GM12878 (cell line): Measurements from ENCODE around the gene MAGI3. TPM values are rescaled to one million over a fixed set of nuclear protein-coding genes. Genes with fewer than 3 reads are reported as not detected.

Source experiments
- ATAC-seq: fragments of 200-7000 bp; cut with Tn5 transposase; 3 replicates; pipeline ENCODE4 v1.9.1; 2020; ENCODE audit warnings: mild to moderate bottlenecking, moderate library complexity
- BruUV-seq: library from RNA; stranded (reverse); fragments of 400-500 nt; replicated peaks from 2 replicates; lab custom pipeline; 2021; lab: Mats Ljungman, UMichigan
- CTCF ChIA-PET: fragments of 300-600 bp; sonication (Branson Sonifier 250); formaldehyde crosslinking; extraction: SDS; loops from one replicate; lab custom pipeline; 2021; ENCODE audit warnings: inconsistent platforms; lab: Yijun Ruan, JAX
- POLR2A ChIA-PET: fragments of 350-600 bp; formaldehyde crosslinking; extraction: SDS; loops from one replicate; lab custom pipeline; 2021; ENCODE audit warnings: inconsistent platforms; lab: Charles Lee
- RAD21 ChIA-PET: fragments of 300-600 bp; sonication (Branson Sonifier 250); formaldehyde crosslinking; loops from one replicate; lab custom pipeline; 2023; ENCODE audit warnings: antibody characterized with exemption; ENCODE audit not compliant: unreplicated experiment; lab: Charles Lee
- SMC1A ChIA-PET: fragments of 300-600 bp; sonication (Branson Sonifier 250); formaldehyde crosslinking; loops from one replicate; lab custom pipeline; 2023; ENCODE audit not compliant: unreplicated experiment, uncharacterized antibody; lab: Charles Lee
- DNase-seq: peaks from one replicate; pipeline ENCODE4 v3.0.0-alpha.2; 2011; ENCODE audit warnings: low read depth, low spot score
- FAIRE-seq: peaks from 3 replicates; lab custom pipeline; 2011; peaks lifted over from hg19 to GRCh38; lab: Jason Lieb, UNC
- H2AFZ ChIP-seq: 2 replicates; pipeline ENCODE4 v1.6.0; 2011; ENCODE audit warnings: low read depth, low read length, control low read depth; ENCODE audit not compliant: control insufficient read depth
- H3K27ac ChIP-seq: 2 replicates; pipeline ENCODE4 v1.5.1; 2011; ENCODE audit warnings: control low read depth; ENCODE audit not compliant: control insufficient read depth, insufficient read depth
- H3K27me3 ChIP-seq, 2 experiments: replicated peaks in 1 of 2; 2 replicates each; pipeline versions ENCODE4 v1.6.0 to v1.6.1; 2011; ENCODE audit warnings: low read length in 1 of 2; ENCODE audit not compliant: control insufficient read depth in 2 of 2, insufficient read depth in 2 of 2
- H3K36me3 ChIP-seq, 2 experiments: 2 replicates each; pipeline ENCODE4 v1.5.1; 2011; ENCODE audit warnings: low read length in 1 of 2; ENCODE audit not compliant: control insufficient read depth in 2 of 2, insufficient read depth in 2 of 2
- H3K4me1 ChIP-seq: 2 replicates; pipeline ENCODE4 v1.6.1; 2011; ENCODE audit warnings: mild to moderate bottlenecking, low read length, moderate library complexity, mixed read lengths; ENCODE audit not compliant: control insufficient read depth, insufficient read depth
- H3K4me2 ChIP-seq: 2 replicates; pipeline ENCODE4 v1.6.0; 2011; ENCODE audit warnings: control low read depth; ENCODE audit not compliant: control insufficient read depth, insufficient read depth
- H3K4me3 ChIP-seq: fragments of 200-600 bp; sonication (generic); 2 replicates; pipeline ENCODE4 v1.5.1; 2016
- H3K79me2 ChIP-seq: 2 replicates; pipeline ENCODE4 v1.6.0; 2011; ENCODE audit warnings: low read length; ENCODE audit not compliant: control insufficient read depth, insufficient read depth
- H3K9ac ChIP-seq: 2 replicates; pipeline ENCODE4 v1.8.0; 2011; ENCODE audit warnings: low read length, control low read depth, mixed read lengths; ENCODE audit not compliant: control insufficient read depth, insufficient read depth
- H3K9me3 ChIP-seq: replicated peaks from 3 replicates; pipeline ENCODE4 v1.5.1; 2011; ENCODE audit warnings: mild to moderate bottlenecking, low read length; ENCODE audit not compliant: control insufficient read depth, insufficient read depth
- H4K20me1 ChIP-seq: 2 replicates; pipeline ENCODE4 v1.6.0; 2011; ENCODE audit not compliant: control insufficient read depth, insufficient read depth
- CBX3 ChIP-seq: fragments of 200-600 bp; sonication (generic); IDR thresholded peaks from 2 replicates; pipeline ENCODE4 v1.6.1; 2016; ENCODE audit warnings: low read depth, borderline replicate concordance
- FOXK2 ChIP-seq: fragments of 450-650 bp; IDR thresholded peaks from 2 replicates; pipeline ENCODE4 v1.6.1; 2017; ENCODE audit warnings: mild to moderate bottlenecking, moderate library complexity
- HDGF ChIP-seq: fragments of 450-650 bp; IDR thresholded peaks from 2 replicates; pipeline ENCODE4 v1.6.1; 2016; ENCODE audit warnings: antibody characterized with exemption
- MTA2 ChIP-seq: fragments of 450-650 bp; IDR thresholded peaks from 2 replicates; pipeline ENCODE4 v1.6.1; 2016; ENCODE audit warnings: low read depth, mild to moderate bottlenecking, moderate library complexity
- PAX5 ChIP-seq: IDR thresholded peaks from 2 replicates; pipeline ENCODE4 v1.6.1; 2011; ENCODE audit warnings: low read depth, low read length, borderline replicate concordance
- POU2F2 ChIP-seq: IDR thresholded peaks from 3 replicates; pipeline ENCODE4 v1.6.1; 2011; ENCODE audit warnings: low read depth, mild to moderate bottlenecking, low read length, borderline replicate concordance
- SIX5 ChIP-seq: IDR thresholded peaks from 2 replicates; pipeline ENCODE4 v1.6.1; 2011; ENCODE audit warnings: mild to moderate bottlenecking, low read depth, low read length, moderate library complexity; ENCODE audit not compliant: severe bottlenecking
- TAF1 ChIP-seq: IDR thresholded peaks from 2 replicates; pipeline ENCODE4 v1.6.1; 2011; ENCODE audit warnings: mild to moderate bottlenecking, low read depth, low read length, borderline replicate concordance
- TARDBP ChIP-seq: IDR thresholded peaks from 2 replicates; pipeline ENCODE4 v1.6.1; 2016; ENCODE audit warnings: borderline replicate concordance
- TBL1XR1 ChIP-seq: IDR thresholded peaks from 2 replicates; pipeline ENCODE4 v1.6.1; 2012; ENCODE audit warnings: low read depth, low read length, improper control_type of control experiment
- ZNF274 ChIP-seq: IDR thresholded peaks from one replicate; pipeline ENCODE4 v1.8.0; 2011; ENCODE audit not compliant: insufficient read length, insufficient read depth
- WGBS: methylation state at CpG from one replicate; pipeline ENCODE4 v1.1.6; 2016; ENCODE audit warnings: low lambda C conversion rate; ENCODE audit not compliant: insufficient replicate concordance, insufficient coverage; ENCODE audit errors: missing lambda C conversion rate; 5-methylcytosine and 5-hydroxymethylcytosine counted together
- in situ Hi-C: fragments of 300-500 bp; cut with MboI; formaldehyde crosslinking; loops from 9 replicates; pipeline ENCODE4 v1.14.3; 2018; ENCODE audit warnings: mixed read lengths
- intact Hi-C: fragments of 100-400 bp; cut with micrococcal nuclease; formaldehyde crosslinking; loops from one replicate; pipeline ENCODE4 v1.14.2; 2022; ENCODE audit not compliant: unreplicated experiment
- polyA plus RNA-seq, 11 experiments: library from polyadenylated mRNA; depleted of rRNA in 4 of 11; unstranded in 6 of 11; stranded (reverse) in 5 of 11; fragments of >200 nt; fragmentation: Nextera tagmentation in 4 of 11; fragmentation: Illumina TruSeq in 1 of 11; extraction: Ambion mirVana in 4 of 11; extraction: Trizol in 1 of 11; gene quantifications; 1 replicate in 1 of 11; 2 replicates in 10 of 11; pipeline versions ENCODE4 v1.2.1 to v1.2.3, GENCODE V29; 2011 to 2016; ENCODE audit warnings: inconsistent platforms in 2 of 11, missing spikeins in 2 of 11, low read depth in 1 of 11
- total RNA-seq, 4 experiments: library from RNA; depleted of rRNA in 3 of 4; stranded (reverse); fragments of >200 nt in 3 of 4; fragmentation: Illumina TruSeq in 1 of 4; extraction: Trizol in 1 of 4; gene quantifications; 2 replicates each; pipeline versions ENCODE4 v1.2.1 to v1.2.3, GENCODE V29; 2013 to 2021
- TF ChIP-seq, protein P1 (sequence below): fragments of 450-650 bp; IDR thresholded peaks from 2 replicates; pipeline ENCODE4 v1.6.1; 2016; ENCODE audit warnings: mild to moderate bottlenecking

The MAGI3 gene
- total and polyA plus RNA-seq, 10 of the 15 experiments (the other 5 are each of a cell fraction or from before 2014, with no cell fraction given) = 0.17 to 0.65 (median 0.32) TPM

DNA sequence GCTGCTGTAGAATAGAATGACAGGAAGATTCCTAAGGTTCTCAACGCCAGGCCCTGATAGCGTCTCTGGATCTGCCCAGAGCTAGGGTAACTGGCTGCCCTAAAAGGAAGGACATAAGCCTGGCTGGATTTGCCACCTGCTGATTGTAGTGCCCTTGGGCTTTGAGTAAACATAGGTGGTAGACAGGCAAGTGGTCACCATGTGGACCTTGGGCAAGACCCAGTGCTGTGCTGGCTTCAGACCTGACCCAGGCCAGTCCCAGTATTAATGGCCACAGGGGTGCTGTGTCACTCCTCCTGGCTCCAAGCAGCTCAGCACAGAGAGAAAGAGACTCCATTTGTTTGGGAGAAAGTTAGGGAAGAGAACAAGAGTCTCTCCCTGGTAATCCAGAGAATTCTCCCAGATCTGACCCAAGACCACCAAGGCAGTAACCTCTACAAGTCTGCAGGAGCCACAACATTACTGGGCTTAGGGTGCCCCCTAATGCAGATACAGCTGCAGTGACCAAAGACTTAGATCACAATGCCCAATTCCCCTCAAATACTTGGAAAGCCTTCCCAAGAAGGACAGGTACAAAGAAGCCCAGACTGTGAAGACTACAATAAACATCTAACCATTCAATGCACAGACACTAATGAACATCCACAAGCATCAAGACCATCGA is 324.4 kb downstream of the MAGI3 start:
- POLR2A ChIA-PET = interaction anchor here (0.6 to 1.0 kb wide), 2 partner anchors 39 to 78 kb away, joined by 4 to 5 read pairs; no protein-coding TSS in a partner anchor

More for the DNA sequence above, 324.4 kb downstream of the MAGI3 start:
- ChIA-PET RAD21 (no interaction called here), CTCF (interaction anchor here (0.7 kb wide), 1 partner anchor 603 kb away, joined by 3 read pairs; no protein-coding TSS in a partner anchor), SMC1A (interaction anchor here (1.0 to 1.7 kb wide), 2 partner anchors 15 to 28 kb away, joined by 3 to 4 read pairs; no protein-coding TSS in a partner anchor)
- peaks cover 11 to 12% of the 10 kb centered on the region in 2 experiments for H3K36me3 ChIP-seq
- H3K4me2 ChIP-seq = no peak overlapping the region
- no peaks in the 10 kb centered on the region for H4K20me1 ChIP-seq
- H3K27me3 ChIP-seq = no peaks in the 10 kb centered on the region
- H3K79me2 ChIP-seq = no peaks in the 10 kb centered on the region
- intact Hi-C loops = no loop called here
- no peak overlapping the region for H3K4me3 ChIP-seq
- 100% methylated on average over 3 of the region's 3 CpGs for WGBS
- BruUV-seq = no TSS peak
- TF ChIP-seq FOXK2 (no peak), SIX5 (no peak), TARDBP (no peak), TBL1XR1 (no peak), POU2F2 (no peak), HDGF (no peak), TAF1 (no peak), ZNF274 (no peak), PAX5 (no peak), MTA2 (no peak), CBX3 (no peak)
- TF ChIP-seq, protein P1, sequence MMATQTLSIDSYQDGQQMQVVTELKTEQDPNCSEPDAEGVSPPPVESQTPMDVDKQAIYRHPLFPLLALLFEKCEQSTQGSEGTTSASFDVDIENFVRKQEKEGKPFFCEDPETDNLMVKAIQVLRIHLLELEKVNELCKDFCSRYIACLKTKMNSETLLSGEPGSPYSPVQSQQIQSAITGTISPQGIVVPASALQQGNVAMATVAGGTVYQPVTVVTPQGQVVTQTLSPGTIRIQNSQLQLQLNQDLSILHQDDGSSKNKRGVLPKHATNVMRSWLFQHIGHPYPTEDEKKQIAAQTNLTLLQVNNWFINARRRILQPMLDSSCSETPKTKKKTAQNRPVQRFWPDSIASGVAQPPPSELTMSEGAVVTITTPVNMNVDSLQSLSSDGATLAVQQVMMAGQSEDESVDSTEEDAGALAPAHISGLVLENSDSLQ = no peak
- in situ Hi-C loops = no loop called here
- FAIRE-seq (no peak), DNase-seq (no peak), ATAC-seq (no peak)
- no peaks in the 10 kb centered on the region for H3K4me1 ChIP-seq
- H3K9me3 ChIP-seq = no peaks in the 10 kb centered on the region; the same call in 2 of the 3 replicates
- H3K27ac ChIP-seq = no peak overlapping the region
- no peak overlapping the region for H3K9ac ChIP-seq
- H2AFZ ChIP-seq = no peak overlapping the region
